Glomerular visceral epithelial cell (primary cell): Measurements from ENCODE around the gene DNAJC1.
A peak's percentile ranks its signal among the peaks of the same experiment; 100 is the strongest.
"Not testable (repeated sequence)": the region's sequence is repeated elsewhere in the genome, so short reads cannot be mapped to it uniquely, and the experiment has no call there.

Experiments used
- DNase-seq: peaks from one replicate; pipeline ENCODE4 v3.0.0-alpha.2; 2016; ENCODE audit errors: extremely low spot score

Gene DNAJC1

GRCh38 chr10:21830037-21830436 is 173.5 kb downstream of the DNAJC1 start:
- DNase-seq, result no peak

GRCh38 chr10:21827308-21827707 is 176.2 kb downstream of the DNAJC1 start:
- DNase-seq, result no peak

GRCh38 chr10:21826725-21827124 is 176.8 kb downstream of the DNAJC1 start:
- DNase-seq, result no peak

- DNase-seq, result no peak
Measured at GRCh38 chr10:21825345-21825744, 178.2 kb downstream of the DNAJC1 start.

- no peak for DNase-seq
Measured at GRCh38 chr10:21824409-21824808, 179.1 kb downstream of the DNAJC1 start.

GRCh38 chr10:21823617-21824016 is 179.9 kb downstream of the DNAJC1 start:
- DNase-seq, result no peak

GRCh38 chr10:21822273-21822672 is 181.3 kb downstream of the DNAJC1 start:
- DNase-seq, result not testable (repeated sequence)

- DNase-seq, result no peak
Measured at GRCh38 chr10:21820952-21821351, 182.6 kb downstream of the DNAJC1 start.

GRCh38 chr10:21818416-21818815 is 185.1 kb downstream of the DNAJC1 start:
- not testable (repeated sequence) for DNase-seq

- no peak for DNase-seq
Measured at GRCh38 chr10:21814866-21815265, 188.7 kb downstream of the DNAJC1 start.

GRCh38 chr10:21813946-21814345 is 189.6 kb downstream of the DNAJC1 start:
- no peak for DNase-seq

- peak; percentile 3 for DNase-seq
Measured at GRCh38 chr10:21811245-21811585, 192.3 kb downstream of the DNAJC1 start.

GRCh38 chr10:21810582-21811244 is 192.8 kb downstream of the DNAJC1 start:
- no peak for DNase-seq

GRCh38 chr10:21808550-21808949 is 195.0 kb downstream of the DNAJC1 start:
- DNase-seq, result no peak

- no peak for DNase-seq
Measured at GRCh38 chr10:21807180-21807579, 196.3 kb downstream of the DNAJC1 start.

- no peak for DNase-seq
Measured at GRCh38 chr10:21803374-21803773, 200.2 kb downstream of the DNAJC1 start.

- DNase-seq, result no peak
Measured at GRCh38 chr10:21801609-21802008, 201.9 kb downstream of the DNAJC1 start.

GRCh38 chr10:21797984-21798765 is 205.4 kb downstream of the DNAJC1 start:
- no peak for DNase-seq

GRCh38 chr10:21797533-21797932 is 206.0 kb downstream of the DNAJC1 start:
- no peak for DNase-seq

GRCh38 chr10:21791276-21791675 is 212.3 kb downstream of the DNAJC1 start:
- DNase-seq, result no peak

GRCh38 chr10:21776883-21777282 is 226.6 kb downstream of the DNAJC1 start:
- no peak for DNase-seq

- no peak for DNase-seq
Measured at GRCh38 chr10:21771219-21771618, 232.3 kb downstream of the DNAJC1 start.

GRCh38 chr10:21769041-21769440 is 234.5 kb downstream of the DNAJC1 start:
- no peak for DNase-seq
